CD4-positive, alpha-beta T cell treated with Interleukin-21 for 1 hour (primary cell): ENCODE results near the gene MTFR2.

Experiments
- DNase-seq: peaks from one replicate; pipeline ENCODE4 v3.0.0-alpha.2; 2020

Gene MTFR2

DNA sequence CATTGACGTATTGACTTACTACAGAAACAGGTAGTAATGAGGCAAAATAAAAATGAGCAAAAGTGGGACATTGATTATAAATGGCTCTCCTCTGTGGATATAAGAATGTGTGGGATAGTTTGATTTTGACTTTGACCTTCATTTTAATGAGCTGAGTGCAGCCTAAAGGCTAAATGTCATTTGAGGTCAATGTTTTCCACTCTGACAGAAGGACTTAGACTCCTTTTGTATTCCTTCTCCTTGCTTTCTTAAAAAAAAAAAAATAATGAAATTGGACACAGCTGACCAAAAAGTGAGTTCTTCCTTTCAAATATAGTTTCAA lies 68.6 kb downstream of the MTFR2 start:
- DNase-seq = no peak
